Superior temporal gyrus (tissue), 1 donor: ENCODE results near the gene EIF4G1.
A peak's percentile ranks its signal among the peaks of the same experiment; 100 is the strongest.

ENCODE experiments used
- DNase-seq: peaks from one replicate; pipeline ENCODE4 v3.0.0-alpha.2; 2016; ENCODE audit errors: extremely low spot score

The EIF4G1 gene

DNA sequence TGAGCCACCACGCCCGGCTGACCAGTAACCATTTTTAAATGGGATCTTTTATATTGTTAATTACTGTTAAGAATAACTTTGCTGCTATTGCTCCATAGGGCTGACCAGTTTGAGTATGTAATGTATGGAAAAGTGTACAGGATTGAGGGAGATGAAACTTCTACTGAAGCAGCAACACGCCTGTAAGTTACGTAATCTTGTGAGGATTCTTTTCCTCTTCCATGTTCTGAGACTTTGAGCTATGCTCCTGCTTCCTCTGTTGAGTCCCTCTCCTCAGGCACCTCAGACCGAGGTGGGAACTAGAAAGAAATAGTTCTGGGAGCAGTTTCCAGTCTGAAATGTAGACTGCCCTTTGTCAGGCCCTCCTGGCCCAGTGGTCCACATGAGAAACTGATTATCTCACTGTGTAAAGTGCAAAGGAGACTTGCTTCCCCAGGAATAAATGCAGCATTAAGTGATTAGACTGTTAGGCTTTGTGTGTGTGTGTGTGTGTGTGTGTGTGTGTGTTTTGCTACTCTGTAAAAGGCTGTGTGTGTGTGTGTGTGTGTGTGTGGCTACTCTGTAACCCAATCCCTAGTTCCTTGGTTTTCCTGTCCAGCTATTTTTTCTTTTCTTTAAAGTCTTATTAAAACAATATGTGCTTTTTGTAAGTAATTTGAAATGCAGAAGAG is 52.3 kb downstream of the EIF4G1 start:
- DNase-seq = no peak

DNA sequence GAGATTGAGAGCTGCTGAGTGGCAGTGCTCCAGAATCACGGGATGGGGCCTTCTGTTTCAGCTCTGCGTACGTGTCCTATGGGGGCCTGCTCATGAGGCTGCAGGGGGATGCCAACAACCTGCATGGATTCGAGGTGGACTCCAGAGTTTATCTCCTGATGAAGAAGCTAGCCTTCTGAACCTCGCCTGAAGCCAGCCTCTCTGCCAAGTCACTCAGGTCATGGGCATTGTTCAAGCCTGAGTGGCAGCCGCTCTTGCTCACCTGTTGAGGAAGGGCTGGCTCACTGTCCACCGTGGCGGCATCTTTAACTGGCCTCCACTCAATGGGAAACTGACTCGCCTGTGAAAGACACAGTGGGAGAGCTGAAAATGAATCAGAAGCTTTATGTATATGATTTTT is 53.7 kb downstream of the EIF4G1 start:
- DNase-seq = no peak

DNA sequence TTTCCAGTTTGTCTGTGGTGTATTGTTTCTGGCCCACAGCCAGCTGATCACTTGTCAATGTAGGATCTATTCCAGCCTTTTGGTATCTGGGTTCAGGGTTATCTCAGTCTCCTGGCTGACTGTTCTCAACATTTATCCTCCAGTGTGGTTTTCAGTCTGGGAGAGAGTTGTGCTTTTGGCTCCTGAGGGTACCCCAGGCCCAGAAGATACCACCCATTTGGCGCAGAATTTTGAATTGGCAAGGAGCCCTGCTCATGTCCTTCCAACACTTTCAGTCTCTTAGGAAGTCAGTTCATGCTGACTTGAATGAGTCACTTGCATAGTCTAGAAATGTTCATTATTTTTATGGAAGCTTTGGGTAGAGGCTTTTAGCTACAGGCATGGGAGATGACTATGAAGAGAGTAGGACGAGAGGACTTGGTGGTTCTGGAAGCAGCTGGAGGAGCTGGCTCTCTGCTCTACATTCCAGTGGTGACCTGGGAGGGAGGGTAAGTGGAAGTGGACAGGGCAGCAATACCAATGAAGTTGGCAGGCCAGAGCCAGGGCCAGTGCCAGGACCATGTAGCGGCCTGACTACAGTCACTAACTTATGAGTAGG is 54.3 kb downstream of the EIF4G1 start:
- peak; percentile 38 for DNase-seq

DNA sequence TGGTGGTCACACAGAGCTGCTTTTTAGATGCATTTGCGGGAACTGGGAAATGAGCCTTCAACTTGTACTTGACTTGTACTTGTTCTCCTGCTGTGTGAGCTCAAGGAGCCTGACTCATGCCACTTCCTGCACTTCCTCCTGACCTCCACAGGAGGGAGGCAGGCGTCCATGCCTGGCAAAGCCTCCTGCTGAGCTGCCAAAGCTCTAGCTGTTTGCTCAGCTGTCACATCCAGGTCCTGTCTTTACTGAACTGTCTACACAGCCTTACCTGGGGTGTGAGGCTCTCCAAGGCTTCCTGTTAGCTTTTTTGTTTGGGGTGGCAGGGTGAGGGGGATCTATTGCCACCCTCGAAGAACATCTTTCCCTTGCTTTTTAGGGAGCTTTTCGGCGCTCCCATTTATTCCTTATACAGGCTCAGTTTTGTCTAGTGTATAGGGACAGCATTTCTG is 57.2 kb downstream of the EIF4G1 start:
- peak; percentile 86 for DNase-seq

DNA sequence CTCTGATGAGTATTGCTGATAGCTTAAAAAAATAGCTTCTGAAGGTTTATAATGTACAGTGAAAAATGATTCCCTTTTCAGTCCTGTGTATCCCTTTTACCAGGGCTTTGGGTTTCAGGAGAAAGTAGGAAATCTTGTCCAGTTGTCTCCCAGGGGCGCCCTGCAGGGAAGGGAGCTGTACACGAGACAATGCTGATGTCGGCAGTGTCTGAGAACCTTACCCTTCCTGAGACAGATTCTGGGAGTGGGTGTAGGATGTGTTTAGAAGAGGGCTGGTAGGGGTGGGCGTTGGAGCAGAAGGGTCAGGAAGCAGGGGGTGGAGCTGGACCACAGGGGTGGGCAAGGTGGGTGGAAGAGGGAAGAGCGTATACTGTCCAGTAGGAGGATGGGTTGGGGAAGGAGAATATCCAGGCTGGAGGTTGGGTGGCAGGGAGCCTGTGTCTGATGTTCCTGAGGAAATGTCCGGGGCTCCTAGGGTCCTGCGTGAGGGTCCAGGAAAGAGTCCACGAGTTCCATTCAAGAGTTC is 58.0 kb downstream of the EIF4G1 start:
- no peak for DNase-seq

DNA sequence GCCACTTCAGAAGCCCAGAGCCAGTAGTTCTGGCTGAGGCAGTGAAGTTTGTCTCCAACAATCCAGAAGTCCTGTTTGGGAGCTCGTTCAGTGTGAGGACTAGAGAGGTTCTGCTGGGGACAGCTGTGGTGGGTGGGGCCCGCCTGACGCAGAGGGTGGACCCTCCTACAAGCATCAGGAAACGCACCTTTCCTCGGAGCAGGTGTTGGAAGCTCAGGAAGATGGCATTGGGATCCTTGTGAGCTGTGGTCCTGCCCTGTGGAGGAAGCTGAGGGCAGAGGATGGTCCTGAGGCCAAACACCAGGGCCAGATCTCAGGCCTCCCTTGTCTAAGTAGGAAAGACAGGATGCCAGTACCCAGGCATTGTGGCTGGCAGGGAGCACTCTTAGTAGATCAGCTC is 58.5 kb downstream of the EIF4G1 start:
- DNase-seq = no peak

DNA sequence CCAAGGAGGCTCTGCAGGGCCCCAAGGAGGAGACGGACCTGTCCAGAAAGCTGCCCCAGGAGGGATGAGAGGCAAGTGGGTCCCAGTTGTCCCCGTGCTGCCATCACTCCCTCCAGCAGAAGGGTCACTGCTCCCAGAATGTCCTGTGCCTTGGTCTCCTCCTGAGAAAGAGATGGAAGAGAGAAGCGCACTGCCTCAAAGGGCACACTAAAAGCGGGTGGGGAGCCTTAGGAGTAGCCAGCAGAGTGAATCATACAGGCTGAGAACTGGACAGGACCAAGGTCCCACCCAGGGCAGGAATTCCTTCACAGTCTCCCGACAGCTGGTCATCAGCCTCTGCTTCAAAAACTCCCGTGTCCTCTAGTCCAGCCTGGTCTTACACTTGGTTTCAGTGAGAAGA is 59.0 kb downstream of the EIF4G1 start:
- no peak for DNase-seq

DNA sequence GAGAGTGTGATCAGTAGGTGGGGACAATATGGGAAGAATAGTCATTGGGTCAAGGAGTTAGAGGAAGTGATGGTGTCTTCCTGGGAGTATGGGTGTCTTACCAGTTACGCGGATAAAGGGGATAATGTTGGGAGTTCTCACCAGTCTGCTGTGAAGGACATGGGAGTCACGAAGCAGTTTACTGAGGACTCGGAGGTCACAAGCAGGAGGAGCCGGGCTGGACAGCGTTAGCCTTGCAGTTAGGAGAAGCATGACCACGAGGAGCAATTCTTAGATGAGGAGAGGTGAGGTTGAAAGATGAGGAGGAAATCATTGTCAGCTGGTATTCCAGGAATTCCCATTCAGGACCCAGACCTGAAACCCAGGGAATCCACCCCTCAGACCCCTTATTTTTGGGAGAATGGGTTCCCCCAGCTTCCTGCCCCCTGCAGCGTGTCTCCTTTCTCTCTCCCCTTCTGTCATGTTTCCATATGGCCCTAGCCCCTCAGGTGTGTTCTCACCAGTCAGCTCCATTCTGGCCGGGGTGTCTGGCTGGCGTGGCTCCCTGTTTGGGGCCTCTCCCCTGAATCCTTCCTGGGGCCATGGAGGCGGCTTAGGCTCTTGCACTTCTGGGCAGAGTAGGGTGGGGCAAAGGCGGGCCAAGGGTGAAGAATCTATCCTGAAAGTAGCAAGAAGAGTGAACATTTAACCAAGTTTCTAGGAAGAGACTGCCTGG is 61.5 kb downstream of the EIF4G1 start:
- DNase-seq = no peak

DNA sequence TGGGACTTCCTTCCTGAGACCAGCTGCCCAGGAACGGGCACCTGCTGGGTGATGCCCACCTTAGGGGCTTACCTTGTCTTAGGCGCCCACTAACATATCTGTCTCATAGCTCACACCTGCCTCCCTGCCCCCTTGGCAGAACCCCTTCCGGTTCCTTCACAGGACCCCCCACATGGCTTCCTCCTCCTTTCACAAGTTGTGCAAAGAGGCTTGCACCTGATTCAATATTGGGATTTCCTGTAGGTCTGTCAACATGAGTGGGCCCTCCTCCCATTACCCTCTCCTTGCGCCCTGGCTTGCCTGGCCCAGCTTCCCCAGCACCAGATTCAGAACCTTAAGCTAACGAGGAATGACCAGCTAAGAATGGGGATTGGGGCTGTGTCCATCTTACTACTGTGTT is 63.0 kb downstream of the EIF4G1 start:
- no peak for DNase-seq

DNA sequence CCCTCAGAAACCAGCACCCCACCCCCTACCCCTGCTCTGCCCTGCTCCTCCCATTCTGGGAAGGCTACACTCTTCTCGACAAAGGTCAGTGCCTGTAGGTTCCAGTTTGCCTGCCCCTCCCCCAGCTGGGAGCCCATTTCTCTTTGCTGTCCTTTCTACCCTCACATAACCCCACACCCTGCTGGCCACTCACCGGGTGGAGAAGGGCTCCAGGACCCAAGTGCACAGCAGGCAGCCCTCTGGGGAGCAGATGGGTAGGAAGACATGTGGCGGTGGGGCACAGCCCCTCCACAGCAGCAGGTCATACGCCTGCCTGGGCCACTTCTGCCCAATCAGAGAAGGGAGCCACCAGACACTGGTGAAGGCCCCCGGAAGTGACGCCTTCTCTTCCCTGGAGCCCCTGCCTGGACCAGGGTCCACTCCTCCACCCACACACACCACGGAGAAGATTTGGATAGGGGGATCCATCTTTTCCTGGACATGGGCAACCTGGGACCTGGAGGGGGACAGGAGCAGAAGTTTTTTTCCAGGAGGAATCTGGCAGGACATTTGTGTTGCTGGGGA is 63.6 kb downstream of the EIF4G1 start, which contains the start of gene THPO:
TSS of gene THPO (minus strand) at position 326 of the 564 bp plus-strand sequence. CDS start 1,948 bp downstream, outside the sequence.
- no peak for DNase-seq

DNA sequence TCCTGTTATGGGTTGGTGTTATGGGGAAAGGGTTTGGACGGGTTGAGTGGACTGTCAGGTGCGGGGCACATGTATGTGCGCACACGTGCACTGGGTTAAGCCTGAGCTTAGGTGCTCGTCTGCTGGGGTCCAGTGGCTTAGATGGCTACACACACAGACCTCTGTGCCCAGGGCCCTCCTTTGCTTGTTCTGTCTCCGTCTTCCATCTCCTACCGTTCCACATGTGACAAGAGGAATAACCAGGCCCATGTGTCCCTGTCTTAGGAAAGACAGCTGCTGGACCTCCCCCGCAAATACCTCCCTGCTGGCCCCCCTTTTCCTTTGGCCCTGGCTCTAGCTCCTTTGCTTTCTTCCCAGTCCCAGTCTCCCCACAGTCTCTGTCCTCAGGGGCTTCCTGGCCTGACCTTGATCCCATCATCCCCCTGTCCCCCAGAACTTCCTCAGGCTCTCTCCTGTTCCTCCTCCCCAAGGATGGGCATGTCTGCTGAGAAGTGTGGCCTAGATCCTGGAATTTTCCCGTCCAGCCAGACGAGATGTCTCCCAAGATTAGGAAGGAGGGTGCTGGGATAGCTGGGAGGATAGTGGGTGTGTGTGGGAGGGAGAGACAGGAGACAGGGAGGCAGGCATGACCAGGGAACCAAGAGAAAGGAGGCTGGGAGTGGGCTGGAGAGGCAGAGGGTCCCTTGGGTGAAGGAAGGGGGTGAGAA is 64.4 kb downstream of the EIF4G1 start:
- DNase-seq = no peak

DNA sequence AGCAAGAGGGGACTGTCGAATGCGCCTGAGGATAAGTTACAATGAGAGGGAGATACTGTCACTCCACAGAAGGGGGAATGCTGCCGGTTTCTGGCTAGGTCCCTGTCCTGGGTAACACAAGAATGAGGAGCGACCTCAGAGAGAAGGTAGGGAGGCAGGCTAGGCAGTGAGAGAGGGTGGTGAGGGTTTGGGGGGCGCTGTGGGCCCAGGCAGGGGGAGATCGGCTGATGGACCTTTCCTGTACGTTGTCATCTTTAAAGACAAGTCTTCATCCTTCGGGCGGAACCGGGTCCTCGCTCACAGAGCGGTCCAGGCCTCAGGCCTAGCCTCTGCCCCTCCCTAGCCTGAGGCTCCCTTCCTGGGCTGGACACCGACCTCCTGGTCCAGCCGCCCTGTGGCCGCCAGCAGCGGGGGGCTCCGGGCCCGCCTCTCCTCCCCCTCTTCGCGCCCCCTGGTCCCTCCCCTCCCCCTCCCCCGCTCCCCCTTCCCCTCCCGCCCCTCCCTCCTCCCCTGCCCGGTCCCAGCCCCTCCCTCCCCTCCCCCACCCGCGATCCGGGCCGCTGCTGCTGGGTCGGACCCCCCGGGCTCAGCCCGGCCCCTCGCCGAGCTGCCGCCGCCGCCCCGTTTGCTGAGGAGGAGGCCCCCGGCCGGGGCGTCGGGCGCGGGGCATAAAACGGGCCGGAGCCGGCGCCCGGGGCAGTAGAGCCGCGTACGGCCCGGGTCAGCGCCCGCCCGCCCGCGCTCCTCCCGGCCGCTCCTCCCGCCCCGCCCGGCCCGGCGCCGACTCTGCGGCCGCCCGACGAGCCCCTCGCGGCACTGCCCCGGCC is 65.2 kb downstream of the EIF4G1 start, which contains the start of gene CHRD:
TSS of gene CHRD (plus strand) at position 697 of the 827 bp plus-strand sequence. CDS start 265 bp downstream, outside the sequence.
- DNase-seq = no peak

DNA sequence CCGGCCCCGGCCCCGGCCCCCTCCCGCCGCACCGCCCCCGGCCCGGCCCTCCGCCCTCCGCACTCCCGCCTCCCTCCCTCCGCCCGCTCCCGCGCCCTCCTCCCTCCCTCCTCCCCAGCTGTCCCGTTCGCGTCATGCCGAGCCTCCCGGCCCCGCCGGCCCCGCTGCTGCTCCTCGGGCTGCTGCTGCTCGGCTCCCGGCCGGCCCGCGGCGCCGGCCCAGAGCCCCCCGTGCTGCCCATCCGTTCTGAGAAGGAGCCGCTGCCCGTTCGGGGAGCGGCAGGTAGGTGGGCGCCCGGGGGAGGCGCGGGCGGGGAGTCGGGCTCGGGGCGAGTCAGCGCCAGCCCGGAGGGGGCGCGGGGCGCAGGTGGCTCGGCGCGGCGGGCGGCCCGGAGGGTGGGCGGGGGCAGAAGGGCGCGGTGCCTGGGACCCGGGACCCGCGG is 65.8 kb downstream of the EIF4G1 start:
- DNase-seq = no peak

DNA sequence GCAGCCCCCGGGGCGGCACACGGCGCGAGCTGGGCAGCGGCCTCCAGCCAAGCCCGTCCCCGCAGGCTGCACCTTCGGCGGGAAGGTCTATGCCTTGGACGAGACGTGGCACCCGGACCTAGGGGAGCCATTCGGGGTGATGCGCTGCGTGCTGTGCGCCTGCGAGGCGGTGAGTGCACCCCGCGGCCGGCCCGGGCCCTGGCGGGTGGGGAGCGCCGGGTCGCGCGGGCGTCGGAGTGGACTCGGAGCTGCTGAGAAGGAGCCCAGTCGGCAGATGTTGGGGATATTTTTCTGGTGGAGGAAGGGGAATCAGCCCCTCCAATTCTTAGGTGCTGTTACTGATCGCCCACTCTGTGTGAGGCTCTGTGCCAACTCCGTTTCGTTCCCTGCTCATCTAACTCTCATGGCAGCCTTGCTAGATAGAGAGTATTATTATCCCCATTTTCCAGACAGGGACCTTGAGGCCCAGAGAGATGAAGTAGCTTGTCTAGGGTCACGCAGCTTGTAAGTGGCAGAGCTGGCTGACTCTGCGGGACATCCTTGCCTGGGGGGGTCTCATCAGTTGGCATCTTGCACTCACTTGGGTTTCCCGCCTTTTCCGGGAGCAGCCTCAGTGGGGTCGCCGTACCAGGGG is 66.3 kb downstream of the EIF4G1 start:
- DNase-seq = peak; percentile 31

DNA sequence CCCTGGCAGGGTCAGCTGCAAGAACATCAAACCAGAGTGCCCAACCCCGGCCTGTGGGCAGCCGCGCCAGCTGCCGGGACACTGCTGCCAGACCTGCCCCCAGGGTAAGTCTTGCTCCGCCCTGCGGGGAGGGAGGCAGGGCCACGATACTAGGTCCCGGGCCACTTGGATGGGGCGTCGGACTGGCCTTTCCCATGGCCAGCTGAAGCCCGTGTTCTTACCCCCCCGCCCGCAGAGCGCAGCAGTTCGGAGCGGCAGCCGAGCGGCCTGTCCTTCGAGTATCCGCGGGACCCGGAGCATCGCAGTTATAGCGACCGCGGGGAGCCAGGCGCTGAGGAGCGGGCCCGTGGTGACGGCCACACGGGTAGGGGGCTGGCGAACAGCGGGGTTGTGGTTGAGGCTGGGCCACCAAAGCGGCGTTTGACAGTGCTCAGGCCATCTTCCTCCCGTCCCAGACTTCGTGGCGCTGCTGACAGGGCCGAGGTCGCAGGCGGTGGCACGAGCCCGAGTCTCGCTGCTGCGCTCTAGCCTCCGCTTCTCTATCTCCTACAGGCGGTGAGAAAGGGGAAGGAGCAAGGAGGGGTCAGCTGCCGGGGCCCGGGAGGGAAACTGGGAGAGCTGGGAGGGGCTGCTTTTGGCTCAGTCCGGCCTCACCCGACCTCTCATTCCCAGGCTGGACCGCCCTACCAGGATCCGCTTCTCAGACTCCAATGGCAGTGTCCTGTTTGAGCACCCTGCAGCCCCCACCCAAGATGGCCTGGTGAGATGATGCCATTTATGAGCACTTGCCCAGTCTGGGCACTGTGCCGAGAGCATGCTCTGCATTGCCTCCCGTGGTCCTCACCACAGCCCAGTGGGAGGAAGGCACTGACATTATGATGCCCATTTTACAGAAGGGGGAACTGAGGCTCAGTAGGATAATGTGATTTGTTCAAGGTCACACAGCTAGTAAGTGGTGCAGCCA is 67.1 kb downstream of the EIF4G1 start:
- no peak for DNase-seq

DNA sequence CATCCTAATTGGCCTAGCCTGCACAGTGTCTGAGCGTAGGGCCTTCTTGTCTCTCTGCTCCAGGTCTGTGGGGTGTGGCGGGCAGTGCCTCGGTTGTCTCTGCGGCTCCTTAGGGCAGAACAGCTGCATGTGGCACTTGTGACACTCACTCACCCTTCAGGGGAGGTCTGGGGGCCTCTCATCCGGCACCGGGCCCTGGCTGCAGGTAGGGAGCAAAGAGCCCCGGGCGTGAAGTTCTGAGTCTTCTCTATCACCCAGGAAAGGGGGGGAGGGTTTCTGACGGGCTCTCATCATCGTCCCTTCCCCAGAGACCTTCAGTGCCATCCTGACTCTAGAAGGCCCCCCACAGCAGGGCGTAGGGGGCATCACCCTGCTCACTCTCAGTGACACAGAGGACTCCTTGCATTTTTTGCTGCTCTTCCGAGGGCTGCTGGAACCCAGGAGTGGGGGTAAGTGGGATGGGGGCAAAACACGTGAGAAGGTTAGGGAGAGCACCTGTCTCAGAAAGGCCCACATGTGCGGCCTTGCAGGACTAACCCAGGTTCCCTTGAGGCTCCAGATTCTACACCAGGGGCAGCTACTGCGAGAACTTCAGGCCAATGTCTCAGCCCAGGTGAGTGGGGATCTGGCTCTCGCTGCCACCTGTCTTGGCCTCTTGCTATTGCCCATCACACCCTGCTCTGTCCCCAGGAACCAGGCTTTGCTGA is 68.1 kb downstream of the EIF4G1 start:
- no peak for DNase-seq

DNA sequence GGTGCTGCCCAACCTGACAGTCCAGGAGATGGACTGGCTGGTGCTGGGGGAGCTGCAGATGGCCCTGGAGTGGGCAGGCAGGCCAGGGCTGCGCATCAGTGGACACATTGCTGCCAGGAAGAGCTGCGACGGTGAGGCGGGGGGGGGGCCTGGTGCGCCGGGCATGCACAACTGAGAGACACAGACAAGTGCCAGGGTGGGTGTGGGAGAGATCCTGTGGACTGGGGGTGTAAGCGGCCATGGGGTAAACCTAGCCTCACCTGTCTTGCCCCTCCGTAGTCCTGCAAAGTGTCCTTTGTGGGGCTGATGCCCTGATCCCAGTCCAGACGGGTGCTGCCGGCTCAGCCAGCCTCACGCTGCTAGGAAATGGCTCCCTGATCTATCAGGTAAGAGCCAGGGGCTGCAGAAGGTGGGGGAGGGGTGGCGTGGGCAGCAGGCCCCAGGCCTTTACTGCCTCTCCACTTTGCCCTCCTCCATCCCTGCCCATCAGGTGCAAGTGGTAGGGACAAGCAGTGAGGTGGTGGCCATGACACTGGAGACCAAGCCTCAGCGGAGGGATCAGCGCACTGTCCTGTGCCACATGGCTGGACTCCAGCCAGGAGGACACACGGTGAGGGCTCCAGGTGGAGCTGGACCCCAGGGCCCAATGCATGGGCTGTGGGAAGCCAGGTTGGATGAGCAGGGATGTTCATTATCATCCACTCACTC is 68.8 kb downstream of the EIF4G1 start:
- no peak for DNase-seq

DNA sequence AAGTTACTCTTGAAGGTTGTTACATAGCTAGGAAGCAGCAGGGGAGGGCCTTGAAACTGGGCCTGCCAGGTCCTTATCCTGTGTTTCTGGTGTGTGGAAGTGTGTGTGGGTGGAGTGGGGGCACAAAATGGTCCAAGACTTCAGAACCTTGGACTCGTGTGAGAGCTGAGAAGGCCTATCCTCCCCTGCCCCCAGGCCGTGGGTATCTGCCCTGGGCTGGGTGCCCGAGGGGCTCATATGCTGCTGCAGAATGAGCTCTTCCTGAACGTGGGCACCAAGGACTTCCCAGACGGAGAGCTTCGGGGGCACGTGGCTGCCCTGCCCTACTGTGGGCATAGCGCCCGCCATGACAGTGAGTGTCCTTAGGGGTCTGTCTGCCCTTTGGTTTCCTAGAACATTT is 69.9 kb downstream of the EIF4G1 start:
- DNase-seq = no peak
